HEK293 (cell line): Measurements from ENCODE around the gene PRR13.
"Not testable (repeated sequence)": the region's sequence is repeated elsewhere in the genome, so short reads cannot be mapped to it uniquely, and the experiment has no call there.

Source experiments
- SP7 ChIP-seq: fragments of 450-650 bp; formaldehyde crosslinking; IDR thresholded peaks from 2 replicates; pipeline ENCODE4 v1.5.1; 2016; ENCODE audit warnings: missing biosample characterization, missing genetic modification characterization
- ZBTB21 ChIP-seq: fragments of 450-650 bp; formaldehyde crosslinking; IDR thresholded peaks from 2 replicates; pipeline ENCODE4 v1.5.1; 2017; ENCODE audit warnings: missing biosample characterization, missing genetic modification characterization
- ZNF274 ChIP-seq, 2 experiments: fragments of 200-500 bp in 1 of 2; fragments of 450-650 bp in 1 of 2; sonication (Bioruptor generic) in 1 of 2; formaldehyde crosslinking in 1 of 2; IDR thresholded peaks; 2 replicates each; pipeline versions ENCODE4 v1.5.1 to v1.6.1; 2014 to 2016; ENCODE audit warnings: borderline replicate concordance in 1 of 2, inconsistent platforms in 1 of 2, low read length in 1 of 2, missing biosample characterization in 1 of 2, missing genetic modification characterization in 1 of 2
- TF ChIP-seq, protein P1 (sequence below): fragments of 450-650 bp; formaldehyde crosslinking; IDR thresholded peaks from 2 replicates; pipeline ENCODE4 v1.5.1; 2016; ENCODE audit warnings: missing biosample characterization, missing genetic modification characterization
- TF ChIP-seq, protein P2 (sequence below): fragments of 450-650 bp; formaldehyde crosslinking; IDR thresholded peaks from 2 replicates; pipeline ENCODE4 v1.5.1; 2016; ENCODE audit warnings: missing biosample characterization, missing genetic modification characterization
- TF ChIP-seq, protein P3 (sequence below): fragments of 450-650 bp; formaldehyde crosslinking; IDR thresholded peaks from 2 replicates; pipeline ENCODE4 v1.5.1; 2016; ENCODE audit warnings: missing biosample characterization, missing genetic modification characterization

DNA sequence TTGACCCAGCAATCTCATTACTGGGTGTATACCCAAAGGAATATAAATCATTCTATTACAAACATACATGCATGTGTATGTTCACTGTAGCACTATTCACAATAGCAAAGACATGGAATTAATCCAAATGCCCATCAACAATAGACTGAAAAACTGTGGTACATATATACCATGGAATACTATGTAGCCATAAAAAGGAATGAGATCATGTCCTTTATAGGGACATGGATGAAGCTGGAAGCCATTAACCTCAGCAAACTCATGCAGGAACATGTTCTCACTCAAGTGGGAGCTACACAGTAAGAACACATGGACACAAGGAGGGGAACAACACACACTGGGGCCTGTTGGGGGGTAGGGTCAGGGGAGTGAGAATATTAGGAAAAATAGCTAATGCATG is 2.0 kb upstream of the PRR13 start:
- TF ChIP-seq, protein P1, sequence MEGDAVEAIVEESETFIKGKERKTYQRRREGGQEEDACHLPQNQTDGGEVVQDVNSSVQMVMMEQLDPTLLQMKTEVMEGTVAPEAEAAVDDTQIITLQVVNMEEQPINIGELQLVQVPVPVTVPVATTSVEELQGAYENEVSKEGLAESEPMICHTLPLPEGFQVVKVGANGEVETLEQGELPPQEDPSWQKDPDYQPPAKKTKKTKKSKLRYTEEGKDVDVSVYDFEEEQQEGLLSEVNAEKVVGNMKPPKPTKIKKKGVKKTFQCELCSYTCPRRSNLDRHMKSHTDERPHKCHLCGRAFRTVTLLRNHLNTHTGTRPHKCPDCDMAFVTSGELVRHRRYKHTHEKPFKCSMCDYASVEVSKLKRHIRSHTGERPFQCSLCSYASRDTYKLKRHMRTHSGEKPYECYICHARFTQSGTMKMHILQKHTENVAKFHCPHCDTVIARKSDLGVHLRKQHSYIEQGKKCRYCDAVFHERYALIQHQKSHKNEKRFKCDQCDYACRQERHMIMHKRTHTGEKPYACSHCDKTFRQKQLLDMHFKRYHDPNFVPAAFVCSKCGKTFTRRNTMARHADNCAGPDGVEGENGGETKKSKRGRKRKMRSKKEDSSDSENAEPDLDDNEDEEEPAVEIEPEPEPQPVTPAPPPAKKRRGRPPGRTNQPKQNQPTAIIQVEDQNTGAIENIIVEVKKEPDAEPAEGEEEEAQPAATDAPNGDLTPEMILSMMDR (tag by site-specific recombination): not testable (repeated sequence)
- TF ChIP-seq ZNF274 (IDR thresholded peaks at IDR 0.05; ENCODE audit: low read length); ZNF274 (tag by site-specific recombination; IDR thresholded peaks at IDR 0.05; ENCODE audit: borderline replicate concordance); ZBTB21 (tag by site-specific recombination); SP7 (tag by site-specific recombination): not testable (repeated sequence)
- TF ChIP-seq, protein P2, sequence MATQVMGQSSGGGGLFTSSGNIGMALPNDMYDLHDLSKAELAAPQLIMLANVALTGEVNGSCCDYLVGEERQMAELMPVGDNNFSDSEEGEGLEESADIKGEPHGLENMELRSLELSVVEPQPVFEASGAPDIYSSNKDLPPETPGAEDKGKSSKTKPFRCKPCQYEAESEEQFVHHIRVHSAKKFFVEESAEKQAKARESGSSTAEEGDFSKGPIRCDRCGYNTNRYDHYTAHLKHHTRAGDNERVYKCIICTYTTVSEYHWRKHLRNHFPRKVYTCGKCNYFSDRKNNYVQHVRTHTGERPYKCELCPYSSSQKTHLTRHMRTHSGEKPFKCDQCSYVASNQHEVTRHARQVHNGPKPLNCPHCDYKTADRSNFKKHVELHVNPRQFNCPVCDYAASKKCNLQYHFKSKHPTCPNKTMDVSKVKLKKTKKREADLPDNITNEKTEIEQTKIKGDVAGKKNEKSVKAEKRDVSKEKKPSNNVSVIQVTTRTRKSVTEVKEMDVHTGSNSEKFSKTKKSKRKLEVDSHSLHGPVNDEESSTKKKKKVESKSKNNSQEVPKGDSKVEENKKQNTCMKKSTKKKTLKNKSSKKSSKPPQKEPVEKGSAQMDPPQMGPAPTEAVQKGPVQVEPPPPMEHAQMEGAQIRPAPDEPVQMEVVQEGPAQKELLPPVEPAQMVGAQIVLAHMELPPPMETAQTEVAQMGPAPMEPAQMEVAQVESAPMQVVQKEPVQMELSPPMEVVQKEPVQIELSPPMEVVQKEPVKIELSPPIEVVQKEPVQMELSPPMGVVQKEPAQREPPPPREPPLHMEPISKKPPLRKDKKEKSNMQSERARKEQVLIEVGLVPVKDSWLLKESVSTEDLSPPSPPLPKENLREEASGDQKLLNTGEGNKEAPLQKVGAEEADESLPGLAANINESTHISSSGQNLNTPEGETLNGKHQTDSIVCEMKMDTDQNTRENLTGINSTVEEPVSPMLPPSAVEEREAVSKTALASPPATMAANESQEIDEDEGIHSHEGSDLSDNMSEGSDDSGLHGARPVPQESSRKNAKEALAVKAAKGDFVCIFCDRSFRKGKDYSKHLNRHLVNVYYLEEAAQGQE (tag by site-specific recombination): not testable (repeated sequence)
- TF ChIP-seq, protein P3, sequence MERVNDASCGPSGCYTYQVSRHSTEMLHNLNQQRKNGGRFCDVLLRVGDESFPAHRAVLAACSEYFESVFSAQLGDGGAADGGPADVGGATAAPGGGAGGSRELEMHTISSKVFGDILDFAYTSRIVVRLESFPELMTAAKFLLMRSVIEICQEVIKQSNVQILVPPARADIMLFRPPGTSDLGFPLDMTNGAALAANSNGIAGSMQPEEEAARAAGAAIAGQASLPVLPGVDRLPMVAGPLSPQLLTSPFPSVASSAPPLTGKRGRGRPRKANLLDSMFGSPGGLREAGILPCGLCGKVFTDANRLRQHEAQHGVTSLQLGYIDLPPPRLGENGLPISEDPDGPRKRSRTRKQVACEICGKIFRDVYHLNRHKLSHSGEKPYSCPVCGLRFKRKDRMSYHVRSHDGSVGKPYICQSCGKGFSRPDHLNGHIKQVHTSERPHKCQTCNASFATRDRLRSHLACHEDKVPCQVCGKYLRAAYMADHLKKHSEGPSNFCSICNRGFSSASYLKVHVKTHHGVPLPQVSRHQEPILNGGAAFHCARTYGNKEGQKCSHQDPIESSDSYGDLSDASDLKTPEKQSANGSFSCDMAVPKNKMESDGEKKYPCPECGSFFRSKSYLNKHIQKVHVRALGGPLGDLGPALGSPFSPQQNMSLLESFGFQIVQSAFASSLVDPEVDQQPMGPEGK (tag by site-specific recombination): not testable (repeated sequence)
